H9 (cell line): ENCODE measurements around the gene NEMP1. TPM values are rescaled to one million over a fixed set of nuclear protein-coding genes. Genes with fewer than 3 reads are reported as not detected.

Experiments
- DNase-seq: peaks from one replicate; pipeline ENCODE4 v3.0.0-alpha.2; 2017
- H2AFZ ChIP-seq: one replicate; pipeline ENCODE4 v1.6.1; 2013; ENCODE audit warnings: mild to moderate bottlenecking, low read length, control low read depth, moderate library complexity
- H2AK5ac ChIP-seq: 2 replicates; pipeline ENCODE4 v1.6.1; 2013; ENCODE audit warnings: low read length, control low read depth, mixed read lengths; ENCODE audit not compliant: insufficient read length
- H2BK120ac ChIP-seq: one replicate; pipeline ENCODE4 v1.6.1; 2013; ENCODE audit warnings: low read depth, mild to moderate bottlenecking, low read length, control low read depth, inconsistent platforms; ENCODE audit not compliant: poor library complexity, severe bottlenecking
- H2BK12ac ChIP-seq: 2 replicates; pipeline ENCODE4 v1.6.1; 2013; ENCODE audit warnings: low read length, control low read depth, mixed read lengths, low read depth; ENCODE audit not compliant: insufficient read length
- H2BK15ac ChIP-seq: 2 replicates; pipeline ENCODE4 v1.6.1; 2013; ENCODE audit warnings: low read depth, low read length, control low read depth
- H2BK20ac ChIP-seq: one replicate; pipeline ENCODE4 v1.6.1; 2013; ENCODE audit warnings: low read depth, mild to moderate bottlenecking, low read length, control low read depth, inconsistent platforms; ENCODE audit not compliant: poor library complexity, severe bottlenecking
- H2BK5ac ChIP-seq: 2 replicates; pipeline ENCODE4 v1.6.1; 2013; ENCODE audit warnings: low read length, control low read depth, mixed read lengths; ENCODE audit not compliant: insufficient read length
- H3K14ac ChIP-seq: 2 replicates; pipeline ENCODE4 v1.6.1; 2013; ENCODE audit warnings: low read length, control low read depth; ENCODE audit not compliant: insufficient read depth
- H3K18ac ChIP-seq: 2 replicates; pipeline ENCODE4 v1.6.1; 2013; ENCODE audit warnings: low read depth, mild to moderate bottlenecking, mixed read lengths, low read length, control low read depth; ENCODE audit not compliant: insufficient read length
- H3K23ac ChIP-seq: 2 replicates; pipeline ENCODE4 v1.6.1; 2013; ENCODE audit warnings: low read length, control low read depth, mixed read lengths, low read depth; ENCODE audit not compliant: insufficient read length
- H3K23me2 ChIP-seq: 2 replicates; pipeline ENCODE4 v1.6.1; 2013; ENCODE audit warnings: low read depth, mild to moderate bottlenecking, mixed read lengths, low read length, control low read depth; ENCODE audit not compliant: insufficient read length, poor library complexity, severe bottlenecking
- H3K27ac ChIP-seq: 2 replicates; pipeline ENCODE4 v1.5.1; 2013; ENCODE audit warnings: low read length, control low read depth, mixed read lengths, low read depth; ENCODE audit not compliant: insufficient read length
- H3K27me3 ChIP-seq: 2 replicates; pipeline ENCODE4 v1.6.1; 2013; ENCODE audit warnings: low read length, control low read depth, inconsistent platforms; ENCODE audit not compliant: insufficient read depth
- H3K4ac ChIP-seq: 2 replicates; pipeline ENCODE4 v1.6.1; 2013; ENCODE audit warnings: low read depth, mild to moderate bottlenecking, control low read depth, inconsistent platforms, low read length, moderate library complexity
- H3K4me1 ChIP-seq: 2 replicates; pipeline ENCODE4 v1.6.1; 2013; ENCODE audit warnings: low read length, control low read depth, inconsistent platforms; ENCODE audit not compliant: insufficient read depth
- H3K4me2 ChIP-seq: 2 replicates; pipeline ENCODE4 v1.6.1; 2013; ENCODE audit warnings: low read length, control low read depth, mixed read lengths; ENCODE audit not compliant: insufficient read length, insufficient read depth
- H3K56ac ChIP-seq: 2 replicates; pipeline ENCODE4 v1.6.1; 2013; ENCODE audit warnings: low read depth, mild to moderate bottlenecking, mixed read lengths, low read length, control low read depth; ENCODE audit not compliant: insufficient read length
- H3K79me1 ChIP-seq: 2 replicates; pipeline ENCODE4 v1.6.1; 2013; ENCODE audit warnings: low read depth, mild to moderate bottlenecking, moderate library complexity, low read length, control low read depth, inconsistent platforms; ENCODE audit not compliant: insufficient read depth, poor library complexity, severe bottlenecking
- H3K79me2 ChIP-seq: 2 replicates; pipeline ENCODE4 v1.6.1; 2013; ENCODE audit warnings: low read length, control low read depth, inconsistent platforms; ENCODE audit not compliant: insufficient read depth
- H3K9ac ChIP-seq: 2 replicates; pipeline ENCODE4 v1.6.1; 2013; ENCODE audit warnings: low read length, control low read depth, mixed read lengths; ENCODE audit not compliant: insufficient read length; ENCODE audit errors: extremely low read depth
- H3K9me3 ChIP-seq: one replicate; pipeline ENCODE4 v1.6.1; 2013; ENCODE audit warnings: low read depth, low read length, inconsistent platforms; ENCODE audit not compliant: control insufficient read depth
- H3T11ph ChIP-seq: one replicate; pipeline ENCODE4 v1.6.1; 2013; ENCODE audit warnings: mild to moderate bottlenecking, low read length, control low read depth, inconsistent platforms
- H4K20me1 ChIP-seq: one replicate; pipeline ENCODE4 v1.6.1; 2013; ENCODE audit not compliant: control insufficient read depth, insufficient read length, insufficient read depth
- H4K5ac ChIP-seq: 2 replicates; pipeline ENCODE4 v1.6.1; 2013; ENCODE audit warnings: low read depth, mild to moderate bottlenecking, mixed read lengths, low read length, control low read depth; ENCODE audit not compliant: insufficient read length
- H4K8ac ChIP-seq: replicated peaks from 2 replicates; pipeline ENCODE4 v1.6.1; 2013; ENCODE audit warnings: low read length, control low read depth, mixed read lengths, low read depth; ENCODE audit not compliant: insufficient read length
- H4K91ac ChIP-seq: 2 replicates; pipeline ENCODE4 v1.6.1; 2013; ENCODE audit warnings: low read depth, mild to moderate bottlenecking, moderate library complexity, mixed read lengths, low read length, control low read depth; ENCODE audit not compliant: insufficient read length
- H3K27ac Mint-ChIP-seq, 3 experiments: 2 replicates in 2 of 3; 3 replicates in 1 of 3; pipeline ENCODE4 v1.8.0; 2020 to 2021; ENCODE audit warnings: mixed read lengths in 3 of 3, mild to moderate bottlenecking in 1 of 3, moderate library complexity in 1 of 3
- H3K27me3 Mint-ChIP-seq: 2 replicates; pipeline ENCODE4 v1.8.0; 2021; ENCODE audit warnings: low read depth, mild to moderate bottlenecking, moderate library complexity, mixed read lengths
- H3K36me3 Mint-ChIP-seq, 3 experiments: 2 replicates in 2 of 3; 3 replicates in 1 of 3; pipeline ENCODE4 v1.8.0; 2020 to 2021; ENCODE audit warnings: low read depth in 3 of 3, mixed read lengths in 3 of 3; ENCODE audit not compliant: insufficient read depth in 1 of 3
- H3K4me1 Mint-ChIP-seq, 2 experiments: 2 replicates each; pipeline ENCODE4 v1.8.0; 2020; ENCODE audit warnings: mixed read lengths in 2 of 2
- H3K4me3 Mint-ChIP-seq, 2 experiments: 2 replicates in 1 of 2; 3 replicates in 1 of 2; pipeline ENCODE4 v1.8.0; 2020 to 2021; ENCODE audit warnings: mild to moderate bottlenecking in 2 of 2, mixed read lengths in 2 of 2, moderate library complexity in 1 of 2
- H3K9me3 Mint-ChIP-seq, 2 experiments: 2 replicates in 1 of 2; 3 replicates in 1 of 2; pipeline ENCODE4 v1.8.0; 2020; ENCODE audit warnings: mild to moderate bottlenecking in 2 of 2, mixed read lengths in 2 of 2, moderate library complexity in 1 of 2
- CTCF ChIP-seq: fragments of 200-600 bp; sonication (generic); conservative IDR thresholded peaks from 3 replicates; pipeline ENCODE4 v1.8.0; 2021; ENCODE audit warnings: antibody characterized with exemption, mild to moderate bottlenecking
- WGBS: extraction: QIAGEN DNeasy Blood & Tissue Kit; methylation state at CpG from one replicate; pipeline ENCODE4 v1.1.7; 2013; ENCODE audit warnings: missing lambda C conversion rate, low lambda C conversion rate, mixed read lengths; ENCODE audit not compliant: insufficient read length; ENCODE audit errors: extremely low coverage; 5-methylcytosine and 5-hydroxymethylcytosine counted together
- total RNA-seq: library from RNA; stranded (reverse); gene quantifications from 2 replicates; pipeline ENCODE4 v1.2.1, GENCODE V29; 2021

Gene NEMP1
- total RNA-seq, 1 experiment from 2014 or later = 50.1 TPM

GRCh38 chr12:57040750-57041149 is 37.8 kb downstream of the NEMP1 start:
- peaks cover 0 to 2% (median 0%) of the 10 kb centered on the region in 3 experiments; a peak in 2 of 7 replicates for H3K36me3 Mint-ChIP-seq
- H3K27me3 Mint-ChIP-seq = peaks cover 8% of the 10 kb centered on the region
- H2BK20ac ChIP-seq = no peak overlapping the region
- H2AK5ac ChIP-seq = no peak overlapping the region
- H3K27ac Mint-ChIP-seq = no peak overlapping the region
- H3K4me2 ChIP-seq = no peak overlapping the region
- no peak overlapping the region for H3K9ac ChIP-seq
- no peak overlapping the region for H2AFZ ChIP-seq
- H3K9me3 ChIP-seq = no peaks in the 10 kb centered on the region
- no peak overlapping the region for H3K4ac ChIP-seq
- no peak overlapping the region for H2BK12ac ChIP-seq
- H2BK5ac ChIP-seq = no peak overlapping the region
- H3K23me2 ChIP-seq = no peaks in the 10 kb centered on the region
- no peak overlapping the region for H3K18ac ChIP-seq
- H3K27me3 ChIP-seq = no peaks in the 10 kb centered on the region
- no peak overlapping the region for H4K8ac ChIP-seq
- DNase-seq = no peak
- H3K23ac ChIP-seq = no peak overlapping the region
- H3K4me1 Mint-ChIP-seq = peaks cover 7% of the 10 kb centered on the region in 2 experiments
- no peak overlapping the region for H2BK15ac ChIP-seq
- H3K14ac ChIP-seq = no peak overlapping the region
- H3K79me1 ChIP-seq = no peaks in the 10 kb centered on the region
- H4K5ac ChIP-seq = no peak overlapping the region
- H4K20me1 ChIP-seq = no peaks in the 10 kb centered on the region
- H3K56ac ChIP-seq = no peak overlapping the region
- no CpG with 5 or more reads among the region's 2 CpGs for WGBS
- H3K4me1 ChIP-seq = no peaks in the 10 kb centered on the region
- H4K91ac ChIP-seq = no peak overlapping the region
- no peak for TF ChIP-seq CTCF
- H3K79me2 ChIP-seq = no peaks in the 10 kb centered on the region
- H3K4me3 Mint-ChIP-seq = no peak overlapping the region
- H3K27ac ChIP-seq = no peak overlapping the region
- no peaks in the 10 kb centered on the region for H3K9me3 Mint-ChIP-seq
- H3T11ph ChIP-seq = no peak overlapping the region
- no peak overlapping the region for H2BK120ac ChIP-seq
